GM10248 (cell line): Measurements from ENCODE around the gene TBL1XR1.

ENCODE experiments used
- CTCF ChIA-PET: fragments of 300-600 bp; sonication (Branson Sonifier 250); formaldehyde crosslinking; extraction: SDS; loops from one replicate; lab custom pipeline; 2021; ENCODE audit warnings: antibody characterized with exemption; lab: Yijun Ruan, JAX
- POLR2A ChIA-PET: fragments of 350-650 bp; sonication (Branson Sonifier 250); formaldehyde crosslinking; extraction: SDS; loops from one replicate; lab custom pipeline; 2020; ENCODE audit warnings: antibody characterized with exemption; lab: Yijun Ruan, JAX
- DNase-seq: peaks from one replicate; pipeline ENCODE4 v3.0.0; 2012; ENCODE audit errors: extremely low spot score
- TF ChIP-seq, protein P1 (sequence below): IDR thresholded peaks from 2 replicates; pipeline ENCODE4 v1.5.1; 2012; ENCODE audit warnings: mild to moderate bottlenecking, low read depth; ENCODE audit errors: extremely low read depth, missing control alignments, control extremely low read depth

TBL1XR1 gene

DNA sequence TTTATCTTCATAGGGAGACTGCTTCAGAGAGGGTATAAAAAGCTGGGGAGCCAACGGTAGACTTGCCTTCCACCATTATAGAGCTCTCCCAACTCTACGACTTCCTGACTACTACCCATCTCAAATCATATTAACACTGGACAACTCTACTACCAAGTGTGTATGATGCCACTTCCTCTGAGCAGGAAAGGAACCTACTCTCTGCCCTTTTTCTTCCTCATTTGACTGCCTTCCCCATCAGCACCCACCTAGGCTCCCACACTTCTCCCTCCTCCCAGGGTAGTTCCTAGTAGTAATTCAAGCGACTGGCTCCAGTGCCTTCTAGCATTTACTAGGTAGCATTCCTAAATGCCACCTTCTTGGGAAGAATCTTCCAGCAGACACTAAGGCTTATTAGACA is 24.5 kb upstream of the TBL1XR1 start:
- no peak for DNase-seq
- POLR2A ChIA-PET, result no interaction called here
- CTCF ChIA-PET, result no interaction called here
- TF ChIP-seq, protein P1, sequence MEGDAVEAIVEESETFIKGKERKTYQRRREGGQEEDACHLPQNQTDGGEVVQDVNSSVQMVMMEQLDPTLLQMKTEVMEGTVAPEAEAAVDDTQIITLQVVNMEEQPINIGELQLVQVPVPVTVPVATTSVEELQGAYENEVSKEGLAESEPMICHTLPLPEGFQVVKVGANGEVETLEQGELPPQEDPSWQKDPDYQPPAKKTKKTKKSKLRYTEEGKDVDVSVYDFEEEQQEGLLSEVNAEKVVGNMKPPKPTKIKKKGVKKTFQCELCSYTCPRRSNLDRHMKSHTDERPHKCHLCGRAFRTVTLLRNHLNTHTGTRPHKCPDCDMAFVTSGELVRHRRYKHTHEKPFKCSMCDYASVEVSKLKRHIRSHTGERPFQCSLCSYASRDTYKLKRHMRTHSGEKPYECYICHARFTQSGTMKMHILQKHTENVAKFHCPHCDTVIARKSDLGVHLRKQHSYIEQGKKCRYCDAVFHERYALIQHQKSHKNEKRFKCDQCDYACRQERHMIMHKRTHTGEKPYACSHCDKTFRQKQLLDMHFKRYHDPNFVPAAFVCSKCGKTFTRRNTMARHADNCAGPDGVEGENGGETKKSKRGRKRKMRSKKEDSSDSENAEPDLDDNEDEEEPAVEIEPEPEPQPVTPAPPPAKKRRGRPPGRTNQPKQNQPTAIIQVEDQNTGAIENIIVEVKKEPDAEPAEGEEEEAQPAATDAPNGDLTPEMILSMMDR, result no peak

DNA sequence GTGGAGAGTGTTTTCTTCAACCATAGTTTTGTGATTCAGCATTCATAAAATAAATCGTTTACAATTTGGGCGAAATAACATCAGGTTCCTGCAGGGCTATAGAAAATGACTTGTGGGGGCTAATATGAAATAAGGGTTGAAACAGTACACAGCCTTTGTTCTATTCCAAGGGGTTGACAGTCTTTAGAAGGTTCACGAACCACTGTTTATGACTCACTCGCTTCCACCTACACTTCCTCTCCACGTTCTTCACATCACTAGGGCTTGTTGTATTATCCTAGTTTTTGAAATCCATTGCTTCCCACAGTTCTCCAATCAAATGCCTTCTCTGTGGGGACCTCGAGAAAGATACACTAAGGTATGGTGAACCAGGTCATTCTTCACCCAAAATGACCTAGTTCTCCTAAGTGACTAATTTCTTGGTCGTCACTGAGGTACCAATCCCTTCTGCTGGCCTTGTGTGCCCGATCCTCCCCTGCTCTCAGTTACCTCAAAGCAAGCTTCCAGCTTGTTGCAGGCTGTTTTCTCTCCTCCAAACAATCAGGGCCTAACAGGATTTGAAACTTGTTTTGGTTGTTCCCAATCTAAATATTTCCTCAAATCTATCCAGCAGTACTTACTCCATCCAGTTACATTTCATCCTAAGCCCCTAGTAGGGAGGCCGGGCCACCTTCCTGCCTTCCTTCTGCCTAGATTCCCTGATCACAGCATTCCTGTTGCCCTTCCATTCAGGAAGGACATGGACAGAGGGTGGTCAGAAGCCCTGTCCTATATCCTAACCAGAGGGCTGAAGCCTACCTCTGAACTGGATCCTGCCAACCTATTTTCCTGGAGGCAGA is 23.1 kb upstream of the TBL1XR1 start:
- CTCF ChIA-PET, result interaction anchor here (1.0 to 1.8 kb wide), 2 partner anchors 10 kb away, joined by 3 to 5 read pairs; no protein-coding TSS in a partner anchor
- TF ChIP-seq, protein P1, result no peak
- POLR2A ChIA-PET, result no interaction called here
- DNase-seq, result no peak

DNA sequence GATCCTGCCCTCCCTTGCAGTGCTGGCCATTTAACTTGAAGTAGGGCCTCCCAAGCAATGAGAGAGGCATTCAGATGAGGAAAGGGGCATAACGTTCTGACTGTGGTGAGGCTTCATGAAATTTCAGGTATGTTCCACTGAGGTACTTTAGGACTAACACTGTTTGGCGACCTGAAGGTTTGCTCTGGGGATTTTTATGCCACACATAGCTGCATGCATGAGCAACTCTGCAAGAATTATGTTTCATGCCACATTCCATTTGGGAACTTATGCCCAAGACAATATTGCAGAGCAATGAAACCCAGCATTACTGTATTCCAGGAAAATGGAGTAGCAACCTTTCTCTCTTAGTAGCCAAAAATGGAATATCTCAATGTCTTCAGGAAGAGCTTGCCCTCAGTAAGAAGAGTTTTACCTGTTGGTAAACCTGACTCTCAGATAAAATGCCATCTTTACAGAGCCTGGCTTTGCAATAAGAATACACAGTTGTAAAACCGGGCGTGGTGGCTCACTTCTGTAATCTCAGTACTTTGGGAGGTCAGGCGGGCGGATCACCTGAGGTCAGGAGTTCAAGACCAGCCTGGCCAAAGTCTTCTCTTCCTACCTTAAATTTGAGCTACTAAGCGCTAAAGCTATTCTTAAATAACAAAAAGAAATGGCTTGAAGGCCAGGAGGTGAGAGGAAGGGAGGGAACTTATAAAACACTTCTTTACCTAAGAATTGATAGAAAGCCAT is 16.7 kb upstream of the TBL1XR1 start:
- CTCF ChIA-PET, result interaction anchor here (1.1 to 1.4 kb wide), 2 partner anchors 18 to 43 kb away, joined by 3 to 4 read pairs; no protein-coding TSS in a partner anchor

DNA sequence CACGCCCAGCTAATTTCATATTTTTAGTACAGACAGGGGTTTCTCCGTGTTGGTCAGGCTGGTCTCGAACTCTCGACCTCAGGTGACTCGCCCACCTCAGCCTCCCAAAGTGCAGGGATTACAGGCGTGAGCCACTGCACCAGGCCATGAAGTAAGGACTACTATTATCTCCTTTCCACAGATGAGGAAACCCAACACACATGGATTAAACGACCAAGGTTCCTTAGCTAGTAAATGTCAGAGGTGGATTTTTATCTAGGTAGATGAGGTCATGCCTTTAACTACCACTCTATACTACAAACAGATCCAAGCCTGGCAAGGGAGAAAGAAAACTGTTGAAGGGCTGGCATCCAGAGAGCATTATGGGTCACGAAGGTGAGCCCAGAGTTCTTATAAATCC is 15.5 kb upstream of the TBL1XR1 start:
- CTCF ChIA-PET, result interaction anchor here (1.4 kb wide), 1 partner anchor 24 kb away, joined by 3 read pairs; no protein-coding TSS in a partner anchor
- DNase-seq, result no peak
- POLR2A ChIA-PET, result interaction anchor here (0.7 kb wide), 1 partner anchor 349 kb away, joined by 3 read pairs; no protein-coding TSS in a partner anchor
- TF ChIP-seq, protein P1, result no peak

More for the DNA sequence above, 16.7 kb upstream of the TBL1XR1 start:
- POLR2A ChIA-PET, result no interaction called here
- DNase-seq, result no peak
- TF ChIP-seq, protein P1, result no peak

DNA sequence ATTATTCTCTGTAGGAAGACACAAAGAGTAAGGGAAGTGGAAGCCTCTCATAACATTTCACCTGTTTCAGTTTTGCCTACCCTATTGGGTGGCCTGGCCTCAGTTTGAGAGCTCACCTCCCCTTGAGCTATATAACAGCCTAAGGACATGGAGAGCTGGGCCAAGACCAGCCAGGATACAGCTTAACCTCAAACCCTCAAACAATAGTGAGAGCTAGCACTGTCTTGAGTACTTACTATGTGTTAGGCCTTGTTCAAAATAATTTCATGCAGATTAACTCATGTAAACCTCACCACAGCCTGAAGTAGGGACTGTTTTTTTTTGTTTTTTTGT is 15.0 kb upstream of the TBL1XR1 start:
- ChIA-PET CTCF (interaction anchor here (1.3 to 1.4 kb wide), 2 partner anchors 24 to 125 kb away, joined by 3 read pairs; no protein-coding TSS in a partner anchor), POLR2A (interaction anchor here (0.7 kb wide), 1 partner anchor 348 kb away, joined by 3 read pairs; no protein-coding TSS in a partner anchor)
- TF ChIP-seq, protein P1, result no peak
- no peak for DNase-seq
